ENCODE data around the gene NACC2.

DNA sequence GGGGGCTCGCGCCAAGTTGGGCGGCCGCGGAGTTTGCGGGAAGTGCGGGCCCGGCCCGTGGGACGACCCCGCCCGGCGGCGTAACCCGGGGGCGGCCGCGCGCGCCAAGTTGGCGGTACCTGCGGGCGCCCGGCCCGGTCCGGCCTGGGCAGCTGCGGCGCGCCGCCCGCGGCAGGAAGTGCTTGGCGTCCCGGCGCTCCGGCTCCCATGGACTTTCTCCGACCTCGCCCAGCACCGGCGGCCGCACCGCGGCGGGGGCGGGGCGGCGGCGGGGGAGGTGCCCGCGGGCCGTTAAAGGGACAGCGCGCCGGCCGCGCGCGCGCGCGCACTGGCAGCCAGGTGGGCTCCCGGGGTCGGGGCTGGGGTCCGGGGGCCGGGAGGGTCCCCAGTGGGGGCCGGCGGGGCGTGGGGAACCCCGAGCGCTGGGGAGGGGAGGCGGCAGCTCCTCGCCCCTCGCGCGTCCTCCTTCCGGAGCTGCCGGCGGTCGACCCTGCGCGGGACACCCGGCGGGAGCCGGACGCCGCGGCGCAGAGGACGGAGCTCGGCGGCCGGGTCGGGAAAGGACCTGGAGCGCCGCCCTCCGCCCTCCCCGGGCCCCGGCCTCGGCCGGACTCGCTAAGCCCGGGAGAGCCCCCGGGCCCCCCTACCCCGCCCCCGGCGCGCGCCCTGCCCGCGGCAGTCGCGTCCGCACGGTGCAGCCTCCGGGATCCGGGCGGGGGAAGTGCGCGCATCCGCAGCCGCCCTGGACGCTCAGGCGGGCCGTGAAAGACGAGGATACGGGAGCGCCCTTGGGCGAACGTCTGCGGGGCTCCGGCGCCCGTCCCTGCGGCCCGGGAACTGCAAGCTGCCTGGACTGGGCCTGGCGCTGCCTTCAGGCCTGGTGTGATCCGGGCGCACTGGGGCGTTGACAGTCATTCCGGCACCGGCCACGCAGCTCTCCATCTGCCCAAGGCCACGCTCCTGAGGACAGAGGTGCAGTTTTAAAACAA, at the start of gene NACC2:
- TF ChIP-seq, protein P1, sequence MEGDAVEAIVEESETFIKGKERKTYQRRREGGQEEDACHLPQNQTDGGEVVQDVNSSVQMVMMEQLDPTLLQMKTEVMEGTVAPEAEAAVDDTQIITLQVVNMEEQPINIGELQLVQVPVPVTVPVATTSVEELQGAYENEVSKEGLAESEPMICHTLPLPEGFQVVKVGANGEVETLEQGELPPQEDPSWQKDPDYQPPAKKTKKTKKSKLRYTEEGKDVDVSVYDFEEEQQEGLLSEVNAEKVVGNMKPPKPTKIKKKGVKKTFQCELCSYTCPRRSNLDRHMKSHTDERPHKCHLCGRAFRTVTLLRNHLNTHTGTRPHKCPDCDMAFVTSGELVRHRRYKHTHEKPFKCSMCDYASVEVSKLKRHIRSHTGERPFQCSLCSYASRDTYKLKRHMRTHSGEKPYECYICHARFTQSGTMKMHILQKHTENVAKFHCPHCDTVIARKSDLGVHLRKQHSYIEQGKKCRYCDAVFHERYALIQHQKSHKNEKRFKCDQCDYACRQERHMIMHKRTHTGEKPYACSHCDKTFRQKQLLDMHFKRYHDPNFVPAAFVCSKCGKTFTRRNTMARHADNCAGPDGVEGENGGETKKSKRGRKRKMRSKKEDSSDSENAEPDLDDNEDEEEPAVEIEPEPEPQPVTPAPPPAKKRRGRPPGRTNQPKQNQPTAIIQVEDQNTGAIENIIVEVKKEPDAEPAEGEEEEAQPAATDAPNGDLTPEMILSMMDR (IDR thresholded peaks at IDR 0.05) = no peak
- TF ChIP-seq EP300 (IDR thresholded peaks at IDR 0.05) (no peak), POLR2A (IDR thresholded peaks at IDR 0.05) (peak in 1 of 2 donors; percentile 33)
